Measurements from ENCODE around the gene C10orf90.

The C10orf90 gene

DNA sequence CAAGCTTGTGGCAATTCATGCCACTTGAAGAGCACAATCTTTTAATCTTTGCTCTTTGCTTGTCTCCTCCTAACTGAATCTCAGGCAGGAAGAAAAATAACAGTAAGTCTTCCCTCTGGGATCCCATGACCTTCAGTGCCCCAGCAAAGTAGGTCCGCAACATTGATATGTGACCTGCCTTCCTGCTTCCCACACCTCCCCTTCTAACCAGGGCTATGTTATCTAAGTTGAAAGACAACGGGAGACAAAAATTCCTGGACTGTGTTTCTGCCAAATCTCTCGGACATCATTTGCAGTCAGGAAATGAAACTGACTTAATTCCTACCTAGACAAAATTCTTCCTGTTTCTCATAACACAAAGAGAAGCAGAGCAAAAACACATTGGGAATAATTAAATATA is 53.8 kb downstream of the C10orf90 start:
- DNase-seq (ENCODE audit: low read depth, low spot score), result no peak
- H3K4me3 ChIP-seq, result no peak overlapping the region
- H3K9me3 ChIP-seq (ENCODE audit: low read depth, low read length), result no peaks in the 10 kb centered on the region
- no peaks in the 10 kb centered on the region for H3K36me3 ChIP-seq (ENCODE audit: insufficient read depth, low read length)
- H3K9ac ChIP-seq (ENCODE audit: insufficient read length), result no peak overlapping the region
- H3K27ac ChIP-seq, result no peak overlapping the region
- no peak for TF ChIP-seq POLR2AphosphoS5 (IDR thresholded peaks at IDR 0.05; ENCODE audit: borderline replicate concordance, low read depth, low read length)
- TF ChIP-seq EZH2 (IDR thresholded peaks at IDR 0.05), result no peak
- TF ChIP-seq FOXP2 (optimal IDR thresholded peaks at IDR 0.05; ENCODE audit: control extremely low read depth, extremely low read length, insufficient read depth), result no peak

DNA sequence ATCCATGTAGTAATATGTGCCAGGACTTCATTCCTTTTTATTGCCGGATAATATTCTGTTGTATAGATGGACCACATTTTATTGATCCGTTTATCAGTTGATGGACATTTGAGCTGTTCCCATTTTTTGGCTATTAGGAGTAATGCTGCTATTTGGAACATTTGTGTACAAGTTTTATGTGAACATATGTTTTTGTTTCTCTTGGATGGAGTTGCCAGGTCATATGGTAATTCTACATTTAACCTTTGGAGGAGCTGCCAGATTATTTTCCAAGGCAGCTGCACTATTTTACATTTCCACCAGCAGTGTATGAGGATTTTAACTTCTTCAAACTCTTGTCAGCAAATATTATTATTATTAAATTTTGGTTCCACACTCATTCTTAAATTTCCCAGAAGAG is 59.2 kb downstream of the C10orf90 start:
- Histone ChIP-seq H3K9me3 (ENCODE audit: low read depth, low read length) (no peaks in the 10 kb centered on the region), H3K9ac (ENCODE audit: insufficient read length) (no peak overlapping the region), H3K4me3 (no peak overlapping the region), H3K36me3 (ENCODE audit: insufficient read depth, low read length) (no peaks in the 10 kb centered on the region), H3K27ac (no peak overlapping the region)
- TF ChIP-seq FOXP2 (optimal IDR thresholded peaks at IDR 0.05; ENCODE audit: control extremely low read depth, extremely low read length, insufficient read depth) (no peak), EZH2 (IDR thresholded peaks at IDR 0.05) (no peak), POLR2AphosphoS5 (IDR thresholded peaks at IDR 0.05; ENCODE audit: borderline replicate concordance, low read depth, low read length) (no peak)
- no peak for DNase-seq (ENCODE audit: low read depth, low spot score)

DNA sequence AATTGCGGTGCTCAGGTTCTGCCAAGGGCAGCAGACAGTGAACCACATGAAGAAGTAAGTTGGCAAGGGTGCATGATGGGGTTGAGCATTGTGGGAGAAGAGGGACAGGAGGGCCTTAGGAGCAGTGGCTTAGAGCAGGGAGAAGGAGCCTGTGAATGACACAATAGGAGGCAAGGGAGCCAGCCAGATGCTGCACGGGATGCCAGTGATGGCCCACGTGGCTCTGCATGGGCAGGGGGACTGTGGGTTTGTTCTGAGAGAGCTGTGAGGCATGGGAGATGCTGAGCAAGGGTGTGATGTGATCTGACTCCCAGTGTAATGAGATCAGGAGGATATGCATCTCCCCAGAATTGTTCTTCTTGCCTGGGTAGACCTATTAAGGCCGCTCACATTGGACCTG is 60.9 kb downstream of the C10orf90 start:
- no peak for DNase-seq (ENCODE audit: low read depth, low spot score)
- Histone ChIP-seq H3K9me3 (ENCODE audit: low read depth, low read length) (no peaks in the 10 kb centered on the region), H3K36me3 (ENCODE audit: insufficient read depth, low read length) (no peaks in the 10 kb centered on the region), H3K27ac (no peak overlapping the region), H3K4me3 (no peak overlapping the region), H3K9ac (ENCODE audit: insufficient read length) (no peak overlapping the region)
- TF ChIP-seq FOXP2 (optimal IDR thresholded peaks at IDR 0.05; ENCODE audit: control extremely low read depth, extremely low read length, insufficient read depth) (no peak), POLR2AphosphoS5 (IDR thresholded peaks at IDR 0.05; ENCODE audit: borderline replicate concordance, low read depth, low read length) (no peak), EZH2 (IDR thresholded peaks at IDR 0.05) (no peak)

DNA sequence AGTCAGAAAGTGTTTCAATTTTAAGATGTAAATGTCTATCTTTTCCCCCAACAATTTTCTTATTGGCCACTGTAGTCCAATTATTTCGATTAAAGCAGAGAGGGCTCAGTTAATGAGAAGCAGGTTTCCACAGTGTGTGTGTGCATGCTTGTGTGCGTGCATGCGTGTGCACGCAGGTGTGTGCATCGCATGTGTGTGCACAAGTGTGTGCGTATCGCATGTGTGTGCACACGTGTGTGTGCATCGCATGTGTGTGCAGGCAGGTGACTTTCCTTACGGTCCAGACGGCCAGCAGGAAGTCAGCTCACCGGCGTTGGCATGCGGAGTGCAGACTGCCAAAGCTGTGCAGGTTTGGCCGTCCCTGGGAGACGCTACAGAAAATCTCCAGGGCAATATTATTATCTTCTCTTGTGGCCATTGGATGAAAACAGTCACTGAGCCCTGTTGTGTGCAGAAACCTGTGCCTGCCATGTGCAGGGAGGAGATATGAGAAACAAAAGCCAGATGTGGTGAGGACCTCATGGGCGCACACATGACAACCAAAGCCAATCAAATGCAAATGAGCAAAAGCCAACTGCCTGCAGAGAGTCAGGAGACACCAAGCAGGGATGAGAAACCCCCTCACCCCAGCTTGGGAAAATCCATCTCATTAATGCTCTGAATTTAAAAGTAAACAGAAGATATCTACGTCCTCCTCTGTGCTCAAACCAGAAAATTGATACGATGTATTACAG is 70.4 kb downstream of the C10orf90 start:
- Histone ChIP-seq H3K9me3 (ENCODE audit: low read depth, low read length) (no peaks in the 10 kb centered on the region), H3K9ac (ENCODE audit: insufficient read length) (no peak overlapping the region), H3K27ac (no peak overlapping the region), H3K4me3 (no peak overlapping the region), H3K36me3 (ENCODE audit: insufficient read depth, low read length) (no peaks in the 10 kb centered on the region)
- DNase-seq (ENCODE audit: low read depth, low spot score), result no peak
- TF ChIP-seq EZH2 (IDR thresholded peaks at IDR 0.05), result no peak
- TF ChIP-seq FOXP2 (optimal IDR thresholded peaks at IDR 0.05; ENCODE audit: control extremely low read depth, extremely low read length, insufficient read depth), result no peak
- no peak for TF ChIP-seq POLR2AphosphoS5 (IDR thresholded peaks at IDR 0.05; ENCODE audit: borderline replicate concordance, low read depth, low read length)

GRCh38 chr10:126598009-126598408 is 72.5 kb downstream of the C10orf90 start:
- Histone ChIP-seq H3K9ac (ENCODE audit: insufficient read length) (no peak overlapping the region), H3K9me3 (ENCODE audit: low read depth, low read length) (no peaks in the 10 kb centered on the region), H3K27ac (no peak overlapping the region), H3K4me3 (no peak overlapping the region), H3K36me3 (ENCODE audit: insufficient read depth, low read length) (no peaks in the 10 kb centered on the region)
- no peak for DNase-seq (ENCODE audit: low read depth, low spot score)
- TF ChIP-seq FOXP2 (optimal IDR thresholded peaks at IDR 0.05; ENCODE audit: control extremely low read depth, extremely low read length, insufficient read depth) (no peak), POLR2AphosphoS5 (IDR thresholded peaks at IDR 0.05; ENCODE audit: borderline replicate concordance, low read depth, low read length) (no peak), EZH2 (IDR thresholded peaks at IDR 0.05) (no peak)

- no peak overlapping the region for H3K27ac ChIP-seq
- no peaks in the 10 kb centered on the region for H3K36me3 ChIP-seq (ENCODE audit: insufficient read depth, low read length)
- H3K9me3 ChIP-seq (ENCODE audit: low read depth, low read length), result no peaks in the 10 kb centered on the region
- no peak overlapping the region for H3K9ac ChIP-seq (ENCODE audit: insufficient read length)
- TF ChIP-seq EZH2 (IDR thresholded peaks at IDR 0.05) (no peak), POLR2AphosphoS5 (IDR thresholded peaks at IDR 0.05; ENCODE audit: borderline replicate concordance, low read depth, low read length) (no peak), FOXP2 (optimal IDR thresholded peaks at IDR 0.05; ENCODE audit: control extremely low read depth, extremely low read length, insufficient read depth) (no peak)
- DNase-seq (ENCODE audit: low read depth, low spot score), result no peak
- no peak overlapping the region for H3K4me3 ChIP-seq
Observed at GRCh38 chr10:126597211-126597610, 73.3 kb downstream of the C10orf90 start.

GRCh38 chr10:126596472-126597016 is 73.9 kb downstream of the C10orf90 start:
- no peak overlapping the region for H3K27ac ChIP-seq
- TF ChIP-seq EZH2 (IDR thresholded peaks at IDR 0.05) (no peak), POLR2AphosphoS5 (IDR thresholded peaks at IDR 0.05; ENCODE audit: borderline replicate concordance, low read depth, low read length) (no peak), FOXP2 (optimal IDR thresholded peaks at IDR 0.05; ENCODE audit: control extremely low read depth, extremely low read length, insufficient read depth) (no peak)
- no peak overlapping the region for H3K4me3 ChIP-seq
- H3K9ac ChIP-seq (ENCODE audit: insufficient read length), result no peak overlapping the region
- no peak for DNase-seq (ENCODE audit: low read depth, low spot score)
- H3K36me3 ChIP-seq (ENCODE audit: insufficient read depth, low read length), result no peaks in the 10 kb centered on the region
- no peaks in the 10 kb centered on the region for H3K9me3 ChIP-seq (ENCODE audit: low read depth, low read length)

DNA sequence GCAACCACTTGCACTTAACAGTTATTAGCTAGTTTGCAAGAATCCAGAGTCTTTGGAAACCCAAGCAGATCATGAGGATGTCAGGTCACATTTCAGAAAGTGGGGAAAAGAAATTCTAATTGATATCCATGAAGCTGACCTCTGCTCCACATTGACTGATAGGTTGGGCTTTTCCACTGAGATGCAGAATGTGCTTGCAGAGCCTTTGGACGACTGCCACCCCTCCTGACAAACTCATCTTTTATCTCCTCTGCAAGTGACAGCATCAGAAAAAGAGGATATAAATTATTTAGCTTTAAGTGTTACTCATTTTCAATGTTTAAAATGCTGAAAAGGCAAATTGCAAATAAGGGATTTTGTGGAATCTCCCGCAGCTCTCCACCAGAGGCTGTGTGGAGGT is 75.3 kb downstream of the C10orf90 start:
- no peaks in the 10 kb centered on the region for H3K9me3 ChIP-seq (ENCODE audit: low read depth, low read length)
- no peak for TF ChIP-seq EZH2 (IDR thresholded peaks at IDR 0.05)
- no peak for TF ChIP-seq POLR2AphosphoS5 (IDR thresholded peaks at IDR 0.05; ENCODE audit: borderline replicate concordance, low read depth, low read length)
- TF ChIP-seq FOXP2 (optimal IDR thresholded peaks at IDR 0.05; ENCODE audit: control extremely low read depth, extremely low read length, insufficient read depth), result no peak
- no peak overlapping the region for H3K27ac ChIP-seq
- H3K4me3 ChIP-seq, result no peak overlapping the region
- no peak for DNase-seq (ENCODE audit: low read depth, low spot score)
- no peaks in the 10 kb centered on the region for H3K36me3 ChIP-seq (ENCODE audit: insufficient read depth, low read length)
- H3K9ac ChIP-seq (ENCODE audit: insufficient read length), result no peak overlapping the region
